DOHH2 (cell line): ENCODE measurements around the gene CA12.

Experiments used
- EZH2phosphoT487 ChIP-seq: fragments of 200-600 bp; sonication (generic); IDR thresholded peaks from 2 replicates; pipeline ENCODE4 v1.6.1; 2017; ENCODE audit warnings: borderline replicate concordance, mild to moderate bottlenecking, antibody characterized with exemption, low read length, moderate library complexity, mixed read lengths
- TF ChIP-seq, protein P1 (sequence below): fragments of 200-600 bp; sonication (generic); IDR thresholded peaks from one replicate; pipeline ENCODE4 v1.5.1; 2014; ENCODE audit warnings: antibody characterized with exemption, mild to moderate bottlenecking, low read depth, low read length; ENCODE audit not compliant: poor library complexity, severe bottlenecking

DNA sequence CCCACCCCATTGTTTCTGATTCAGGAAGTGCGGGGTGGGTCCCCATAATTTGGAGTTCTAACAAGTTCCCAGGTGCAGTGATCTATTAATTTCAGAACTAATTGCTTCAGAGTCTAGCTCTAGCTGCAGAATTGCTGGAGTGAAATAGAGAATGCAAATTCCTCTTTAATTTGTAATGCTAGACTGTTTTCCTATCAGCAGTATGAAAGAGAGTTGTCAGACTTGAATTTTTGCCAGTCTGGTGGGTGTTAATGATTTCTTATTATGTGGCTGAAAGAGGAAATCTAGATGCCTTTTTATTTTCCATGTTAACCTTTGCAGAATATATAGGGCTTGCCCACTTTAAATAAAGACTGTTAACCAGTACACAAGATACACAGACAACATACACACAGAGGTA is 80.6 kb downstream of the CA12 start:
- TF ChIP-seq, protein P1, sequence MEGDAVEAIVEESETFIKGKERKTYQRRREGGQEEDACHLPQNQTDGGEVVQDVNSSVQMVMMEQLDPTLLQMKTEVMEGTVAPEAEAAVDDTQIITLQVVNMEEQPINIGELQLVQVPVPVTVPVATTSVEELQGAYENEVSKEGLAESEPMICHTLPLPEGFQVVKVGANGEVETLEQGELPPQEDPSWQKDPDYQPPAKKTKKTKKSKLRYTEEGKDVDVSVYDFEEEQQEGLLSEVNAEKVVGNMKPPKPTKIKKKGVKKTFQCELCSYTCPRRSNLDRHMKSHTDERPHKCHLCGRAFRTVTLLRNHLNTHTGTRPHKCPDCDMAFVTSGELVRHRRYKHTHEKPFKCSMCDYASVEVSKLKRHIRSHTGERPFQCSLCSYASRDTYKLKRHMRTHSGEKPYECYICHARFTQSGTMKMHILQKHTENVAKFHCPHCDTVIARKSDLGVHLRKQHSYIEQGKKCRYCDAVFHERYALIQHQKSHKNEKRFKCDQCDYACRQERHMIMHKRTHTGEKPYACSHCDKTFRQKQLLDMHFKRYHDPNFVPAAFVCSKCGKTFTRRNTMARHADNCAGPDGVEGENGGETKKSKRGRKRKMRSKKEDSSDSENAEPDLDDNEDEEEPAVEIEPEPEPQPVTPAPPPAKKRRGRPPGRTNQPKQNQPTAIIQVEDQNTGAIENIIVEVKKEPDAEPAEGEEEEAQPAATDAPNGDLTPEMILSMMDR: no peak
- TF ChIP-seq EZH2phosphoT487: no peak
